ACC112 (cell line): ENCODE data around the gene PCSK6.
"Not testable (repeated sequence)": the region's sequence is repeated elsewhere in the genome, so short reads cannot be mapped to it uniquely, and the experiment has no call there.

Experiments
- H2AFZ ChIP-seq: fragments of 200-600 bp; sonication (generic); one replicate; pipeline ENCODE4 v1.6.0; 2017; ENCODE audit warnings: antibody characterized with exemption, low read length; ENCODE audit not compliant: unreplicated experiment
- H3K27ac ChIP-seq: fragments of 200-600 bp; sonication (generic); 2 replicates; pipeline ENCODE4 v1.5.1; 2014; ENCODE audit warnings: low read depth, mild to moderate bottlenecking, antibody characterized with exemption, low read length, moderate library complexity
- H3K27me3 ChIP-seq: fragments of 200-600 bp; sonication (generic); 2 replicates; pipeline ENCODE4 v1.6.1; 2014; ENCODE audit warnings: mild to moderate bottlenecking, antibody characterized with exemption, low read length, moderate library complexity, mixed read lengths; ENCODE audit not compliant: insufficient read depth
- H3K36me3 ChIP-seq: fragments of 200-600 bp; sonication (generic); 2 replicates; pipeline ENCODE4 v1.6.1; 2016; ENCODE audit warnings: mild to moderate bottlenecking, antibody characterized with exemption, low read length, moderate library complexity, mixed read lengths; ENCODE audit not compliant: insufficient read depth
- H3K4me1 ChIP-seq: fragments of 200-600 bp; sonication (generic); one replicate; pipeline ENCODE4 v1.6.1; 2016; ENCODE audit warnings: low read length, mixed read lengths; ENCODE audit not compliant: insufficient read depth, unreplicated experiment, control insufficient read depth
- H3K4me3 ChIP-seq: fragments of 200-600 bp; sonication (generic); 2 replicates; pipeline ENCODE4 v1.5.1; 2014; ENCODE audit warnings: mild to moderate bottlenecking, low read depth, low read length
- H3K79me2 ChIP-seq: fragments of 200-600 bp; sonication (generic); one replicate; pipeline ENCODE4 v1.6.0; 2016; ENCODE audit warnings: low read length; ENCODE audit not compliant: control insufficient read depth, unreplicated experiment, insufficient read depth

Gene PCSK6

DNA sequence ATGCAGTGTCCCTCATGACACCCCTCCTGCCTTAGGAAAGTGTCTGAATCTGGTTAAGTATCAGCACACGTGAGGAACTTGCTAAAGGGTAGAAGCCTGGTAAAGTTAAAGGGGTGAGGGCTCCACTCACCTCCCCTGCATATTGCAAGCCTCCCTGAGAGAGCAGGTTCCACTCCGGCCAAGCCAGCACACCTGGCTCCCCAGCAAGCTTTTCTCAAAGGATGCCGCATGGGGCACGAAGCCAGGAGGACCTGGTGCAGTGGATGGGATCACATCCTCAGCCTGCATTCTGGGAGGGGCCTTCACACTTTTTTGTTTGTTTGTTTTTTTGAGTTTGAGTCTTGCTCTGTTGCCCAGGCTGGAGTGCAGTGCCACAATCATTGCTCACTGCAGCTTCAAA lies 79.9 kb downstream of the PCSK6 start:
- H3K27ac ChIP-seq: no peak overlapping the region
- no peaks in the 10 kb centered on the region for H3K4me1 ChIP-seq
- H3K27me3 ChIP-seq: peaks cover 6% of the 10 kb centered on the region; the same call in 1 of the 2 replicates
- no peaks in the 10 kb centered on the region for H3K79me2 ChIP-seq
- no peaks in the 10 kb centered on the region for H3K36me3 ChIP-seq
- H2AFZ ChIP-seq: no peak overlapping the region
- H3K4me3 ChIP-seq: no peak overlapping the region

GRCh38 chr15:101407966-101408775 lies 81.3 kb downstream of the PCSK6 start:
- Histone ChIP-seq H3K4me1 (no peaks in the 10 kb centered on the region), H3K36me3 (no peaks in the 10 kb centered on the region), H3K27ac (no peak overlapping the region), H3K27me3 (0 out of 2 replicates have a peak, but pooled peaks cover 6% of the 10 kb centered on the region), H3K79me2 (no peaks in the 10 kb centered on the region), H3K4me3 (no peak overlapping the region), H2AFZ (no peak overlapping the region)

GRCh38 chr15:101407439-101407838 lies 82.1 kb downstream of the PCSK6 start:
- Histone ChIP-seq H3K27me3 (0 out of 2 replicates have a peak, but pooled peaks cover 6% of the 10 kb centered on the region), H3K36me3 (no peaks in the 10 kb centered on the region), H3K4me1 (no peaks in the 10 kb centered on the region), H3K4me3 (no peak overlapping the region), H3K27ac (no peak overlapping the region), H3K79me2 (no peaks in the 10 kb centered on the region), H2AFZ (no peak overlapping the region)

DNA sequence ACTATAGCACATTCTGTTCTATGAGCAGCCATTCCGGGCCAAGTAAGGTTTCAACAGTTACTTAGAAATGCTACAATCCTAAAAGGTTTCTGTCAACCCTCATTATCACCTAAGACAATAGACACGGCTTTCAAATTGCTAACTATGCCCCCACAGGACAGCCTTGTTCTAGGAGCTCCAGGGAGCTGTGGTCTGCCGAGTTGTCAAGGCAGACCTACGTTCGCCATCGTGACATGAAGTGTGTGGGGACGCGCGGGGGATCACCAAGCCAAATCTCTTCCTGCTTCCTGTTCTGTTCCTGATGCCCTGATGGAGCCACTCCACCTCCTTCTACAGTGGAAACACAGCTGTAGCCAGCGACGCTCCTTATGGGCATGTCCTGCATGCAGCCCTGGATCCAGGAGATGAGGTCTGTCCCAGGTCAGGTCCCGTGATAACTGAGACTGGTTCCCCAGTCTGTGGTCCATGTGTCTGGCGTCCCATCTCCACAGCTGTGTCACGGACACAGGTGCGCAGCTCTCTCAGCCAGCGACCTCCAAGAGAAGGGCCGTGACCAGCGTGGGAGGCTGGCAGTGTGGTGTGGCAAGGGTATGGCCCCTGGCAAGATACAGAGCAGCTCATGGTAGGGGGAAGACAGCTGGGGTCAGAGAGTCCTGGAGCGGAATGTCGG lies 82.8 kb downstream of the PCSK6 start:
- Histone ChIP-seq H3K4me1 (no peaks in the 10 kb centered on the region), H3K79me2 (no peaks in the 10 kb centered on the region), H2AFZ (no peak overlapping the region), H3K36me3 (no peaks in the 10 kb centered on the region), H3K27ac (no peak overlapping the region), H3K4me3 (no peak overlapping the region), H3K27me3 (0 out of 2 replicates have a peak, but pooled peaks cover 3% of the 10 kb centered on the region)

DNA sequence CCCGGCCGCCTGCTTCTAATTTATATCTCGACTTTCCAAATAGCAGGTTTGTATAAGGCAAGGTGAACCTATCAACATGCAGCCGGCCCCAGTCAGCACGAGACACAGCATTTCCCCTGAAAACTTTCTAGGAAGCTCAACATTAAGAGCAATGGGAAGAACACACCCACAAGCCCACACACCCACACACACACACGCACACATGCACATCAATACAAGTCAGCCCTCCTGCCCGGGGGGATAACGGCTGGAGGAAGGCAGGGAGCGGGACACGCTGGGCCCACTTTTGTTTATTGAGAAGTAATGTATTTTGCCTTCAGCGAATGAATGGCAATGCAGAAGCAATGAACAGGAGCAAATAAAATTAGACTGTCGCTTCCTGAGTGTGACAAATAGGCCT lies 83.5 kb downstream of the PCSK6 start:
- Histone ChIP-seq H3K27ac (no peak overlapping the region), H3K79me2 (no peaks in the 10 kb centered on the region), H3K4me3 (no peak overlapping the region), H3K27me3 (peaks cover 3% of the 10 kb centered on the region; the same call in 1 of the 2 replicates), H3K36me3 (no peaks in the 10 kb centered on the region), H2AFZ (no peak overlapping the region), H3K4me1 (no peaks in the 10 kb centered on the region)

- peaks cover 13% of the 10 kb centered on the region; the same call in 1 of the 2 replicates for H3K27me3 ChIP-seq
- H2AFZ ChIP-seq: no peak overlapping the region
- no peak overlapping the region for H3K27ac ChIP-seq
- no peaks in the 10 kb centered on the region for H3K4me1 ChIP-seq
- H3K4me3 ChIP-seq: no peak overlapping the region
- no peaks in the 10 kb centered on the region for H3K36me3 ChIP-seq
- H3K79me2 ChIP-seq: no peaks in the 10 kb centered on the region
Observed at GRCh38 chr15:101404245-101404644, 85.3 kb downstream of the PCSK6 start.

GRCh38 chr15:101402883-101403282 lies 86.6 kb downstream of the PCSK6 start:
- not testable (repeated sequence) for H2AFZ ChIP-seq, H3K36me3 ChIP-seq, H3K79me2 ChIP-seq, H3K4me3 ChIP-seq, H3K4me1 ChIP-seq, H3K27ac ChIP-seq
- peaks cover 13% of the 10 kb centered on the region; the same call in 1 of the 2 replicates for H3K27me3 ChIP-seq

DNA sequence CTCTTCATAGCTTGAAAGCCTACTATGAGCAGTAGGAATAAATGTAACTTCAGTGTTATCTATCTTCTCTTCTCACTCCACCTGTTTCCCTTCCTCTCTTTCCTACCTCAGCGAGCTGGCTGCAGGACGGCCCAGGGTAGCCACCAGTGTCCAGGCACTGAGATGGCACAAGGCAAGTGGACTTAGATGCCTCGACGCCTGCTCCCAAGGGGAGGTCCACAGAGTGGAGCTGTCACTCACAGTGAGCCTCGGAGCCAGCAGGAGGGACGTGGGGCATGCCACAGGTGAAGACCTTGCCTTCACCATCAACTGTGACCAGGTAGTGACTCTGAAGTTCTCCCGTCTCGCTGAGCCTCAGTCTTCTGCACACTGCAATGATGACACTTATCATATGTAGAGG lies 88.2 kb downstream of the PCSK6 start:
- peaks cover 13% of the 10 kb centered on the region; the same call in 1 of the 2 replicates for H3K27me3 ChIP-seq
- no peaks in the 10 kb centered on the region for H3K79me2 ChIP-seq
- no peak overlapping the region for H2AFZ ChIP-seq
- no peak overlapping the region for H3K27ac ChIP-seq
- no peak overlapping the region for H3K4me3 ChIP-seq
- no peaks in the 10 kb centered on the region for H3K4me1 ChIP-seq
- no peaks in the 10 kb centered on the region for H3K36me3 ChIP-seq

DNA sequence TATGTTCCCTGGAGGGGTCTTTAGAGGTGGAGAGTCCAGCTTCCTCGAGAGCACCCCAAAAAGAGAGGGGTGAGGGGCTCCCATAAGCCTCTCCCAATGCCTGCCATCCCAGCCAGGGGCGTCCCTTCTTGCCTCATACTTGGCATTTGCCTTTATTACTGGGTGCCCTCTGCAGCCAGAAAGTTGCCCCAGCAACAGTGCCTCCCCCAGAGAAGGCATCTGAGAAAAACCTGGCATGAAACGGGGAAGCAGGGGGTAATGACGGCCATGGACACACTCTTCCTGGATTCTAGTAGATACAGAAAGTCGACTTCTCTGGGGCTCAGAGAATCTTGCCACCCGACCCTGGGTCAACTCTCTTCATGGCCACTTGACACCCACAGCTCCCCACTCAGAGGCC lies 90.1 kb downstream of the PCSK6 start:
- Histone ChIP-seq H2AFZ (no peak overlapping the region), H3K4me1 (no peaks in the 10 kb centered on the region), H3K27me3 (peaks cover 32% of the 10 kb centered on the region), H3K79me2 (no peaks in the 10 kb centered on the region), H3K36me3 (no peaks in the 10 kb centered on the region), H3K4me3 (no peak overlapping the region), H3K27ac (no peak overlapping the region)

DNA sequence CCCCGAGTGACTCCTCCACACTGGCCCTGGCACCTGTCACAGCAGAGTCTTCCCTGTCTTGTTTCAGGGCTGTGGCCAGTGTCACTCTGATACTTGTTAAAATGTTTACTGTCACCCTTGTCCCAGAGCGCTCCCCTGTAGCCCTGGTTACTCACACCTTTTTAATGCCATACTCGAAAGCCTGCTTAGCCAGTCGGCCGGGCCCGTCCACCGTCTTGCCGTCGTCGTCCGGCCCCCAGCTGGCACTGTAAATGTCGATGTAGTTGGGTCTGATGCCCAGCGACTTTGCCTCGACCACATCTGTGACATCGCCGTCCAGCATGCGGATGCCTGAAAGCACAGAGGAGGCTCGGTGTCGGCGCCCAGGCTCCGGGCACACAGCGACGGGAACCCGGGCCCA lies 91.3 kb downstream of the PCSK6 start:
- H2AFZ ChIP-seq: no peak overlapping the region

More for the DNA sequence above, 91.3 kb downstream of the PCSK6 start:
- no peaks in the 10 kb centered on the region for H3K79me2 ChIP-seq
- H3K4me3 ChIP-seq: no peak overlapping the region
- H3K27me3 ChIP-seq: peaks cover 44% of the 10 kb centered on the region
- H3K27ac ChIP-seq: no peak overlapping the region
- no peaks in the 10 kb centered on the region for H3K4me1 ChIP-seq
- no peaks in the 10 kb centered on the region for H3K36me3 ChIP-seq
